ENCODE results near the gene CRYZ. TPM values are rescaled to one million over a fixed set of nuclear protein-coding genes. Genes with fewer than 3 reads are reported as not detected.
A peak's percentile ranks its signal among the peaks of the same experiment; 100 is the strongest.
"Not testable (repeated sequence)": the region's sequence is repeated elsewhere in the genome, so short reads cannot be mapped to it uniquely, and the experiment has no call there.

The CRYZ gene
- total RNA-seq, 2 donors from 2014 or later: 8.5 to 19.9 TPM

DNA sequence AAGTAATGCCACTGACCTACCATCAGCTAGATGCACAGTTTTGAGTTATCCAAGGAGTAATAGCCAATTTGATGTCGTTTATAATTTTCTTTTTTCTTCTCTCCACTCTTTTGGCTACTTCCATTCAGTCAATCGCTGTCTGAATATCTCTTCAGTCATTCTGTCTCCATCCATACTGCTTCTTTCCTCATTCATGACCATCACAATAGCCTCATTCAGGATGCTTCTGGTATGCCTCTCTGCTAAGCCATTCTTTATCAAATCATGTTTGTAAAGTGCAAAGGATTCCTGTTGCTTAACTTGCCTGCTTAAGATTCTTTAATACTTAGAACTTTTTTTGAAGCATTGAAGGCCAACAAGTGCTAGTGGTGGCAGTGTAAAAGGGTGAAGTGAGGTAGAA lies 20.3 kb upstream of the CRYZ start:
- no peaks in the 10 kb centered on the region for H3K9me3 ChIP-seq (ENCODE audit: control insufficient read depth, low read length, poor library complexity, severe bottlenecking)
- Mint-ChIP-seq H3K4me3 (no peak overlapping the region), H3K4me1 (peaks cover 2% of the 10 kb centered on the region), H3K27ac (no peak overlapping the region), H3K36me3 (ENCODE audit: low read depth) (peaks cover 20% of the 10 kb centered on the region), H3K27me3 (no peaks in the 10 kb centered on the region)
- ATAC-seq (no peak), DNase-seq (no peak)

DNA sequence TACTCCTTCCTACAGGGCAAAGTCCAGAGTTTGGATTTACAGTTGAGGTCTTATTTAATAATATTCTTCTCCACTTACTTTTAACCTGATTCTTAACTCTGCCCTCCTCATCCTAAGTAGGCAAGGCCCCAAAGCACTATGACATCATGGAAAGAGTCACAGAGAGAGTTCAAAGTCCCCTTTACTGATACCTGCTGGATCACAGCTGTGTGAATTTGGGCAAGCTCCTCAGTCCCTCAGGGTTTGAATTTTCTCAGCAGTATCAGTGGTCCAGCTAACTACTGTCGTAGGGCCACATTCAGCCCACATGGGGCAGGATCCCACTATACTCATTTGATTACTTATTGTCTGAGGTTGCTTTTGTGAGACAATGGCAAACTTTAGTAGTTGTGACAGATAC lies 16.1 kb upstream of the CRYZ start:
- peaks cover 19% of the 10 kb centered on the region for H3K36me3 Mint-ChIP-seq (ENCODE audit: low read depth)
- no peak overlapping the region for H3K27ac Mint-ChIP-seq
- no peaks in the 10 kb centered on the region for H3K9me3 ChIP-seq (ENCODE audit: control insufficient read depth, low read length, poor library complexity, severe bottlenecking)
- ATAC-seq (no peak), DNase-seq (no peak)
- peaks cover 14% of the 10 kb centered on the region for H3K4me1 Mint-ChIP-seq
- H3K4me3 Mint-ChIP-seq: no peak overlapping the region
- no peaks in the 10 kb centered on the region for H3K27me3 Mint-ChIP-seq

DNA sequence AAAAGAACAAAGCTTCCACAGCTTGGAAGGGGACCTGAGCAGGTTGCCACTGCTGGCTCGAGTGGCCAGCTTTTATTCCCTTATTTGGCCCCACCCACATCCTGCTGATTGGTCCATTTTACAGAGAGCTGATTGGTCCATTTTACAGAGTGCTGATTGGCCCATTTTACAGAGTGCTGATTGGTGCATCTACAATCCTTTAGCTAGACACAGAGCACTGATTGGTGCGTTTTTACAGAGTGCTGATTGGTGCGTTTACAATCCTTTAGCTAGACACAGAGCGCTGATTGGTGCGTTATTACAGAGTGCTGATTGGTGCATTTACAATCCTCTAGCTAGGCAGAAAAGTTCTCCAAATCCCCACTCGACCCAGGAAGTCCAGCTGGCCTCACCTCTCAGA lies 12.4 kb upstream of the CRYZ start:
- not testable (repeated sequence) for H3K27ac Mint-ChIP-seq; DNase-seq; H3K27me3 Mint-ChIP-seq; H3K4me3 Mint-ChIP-seq; H3K9me3 ChIP-seq (ENCODE audit: control insufficient read depth, low read length, poor library complexity, severe bottlenecking); ATAC-seq
- Mint-ChIP-seq H3K4me1 (peaks cover 11% of the 10 kb centered on the region), H3K36me3 (ENCODE audit: low read depth) (peaks cover 15% of the 10 kb centered on the region)

- not testable (repeated sequence) for H3K27me3 Mint-ChIP-seq; H3K4me1 Mint-ChIP-seq; H3K9me3 ChIP-seq (ENCODE audit: control insufficient read depth, low read length, poor library complexity, severe bottlenecking); H3K4me3 Mint-ChIP-seq; H3K27ac Mint-ChIP-seq; ATAC-seq; DNase-seq; H3K36me3 Mint-ChIP-seq (ENCODE audit: low read depth)
These were observed 7.6 kb upstream of the CRYZ start for GRCh38 chr1:74740307-74740980.

- H3K9me3 ChIP-seq (ENCODE audit: control insufficient read depth, low read length, poor library complexity, severe bottlenecking): no peaks in the 10 kb centered on the region
- Mint-ChIP-seq H3K27me3 (no peaks in the 10 kb centered on the region), H3K36me3 (ENCODE audit: low read depth) (peaks cover 9% of the 10 kb centered on the region), H3K27ac (no peak overlapping the region), H3K4me3 (no peak overlapping the region), H3K4me1 (peaks cover 16% of the 10 kb centered on the region)
- no peak for ATAC-seq
- no peak for DNase-seq
These were observed 4.5 kb upstream of the CRYZ start for GRCh38 chr1:74737333-74737732.

- DNase-seq (peak in 1 of 3 donors; percentile 25), ATAC-seq (peak; percentile 75)
- Mint-ChIP-seq H3K36me3 (ENCODE audit: low read depth) (peaks cover 3% of the 10 kb centered on the region), H3K27me3 (no peaks in the 10 kb centered on the region), H3K27ac (peak overlapping the region; percentile 99), H3K4me3 (peak overlapping the region; percentile 99), H3K4me1 (peaks cover 36% of the 10 kb centered on the region)
- no peaks in the 10 kb centered on the region for H3K9me3 ChIP-seq (ENCODE audit: control insufficient read depth, low read length, poor library complexity, severe bottlenecking)
These were observed 994 bp upstream of the CRYZ start for GRCh38 chr1:74733604-74734484.

GRCh38 chr1:74732071-74732946 lies 541 bp downstream of the CRYZ start:
- H3K4me1 Mint-ChIP-seq: peaks cover 41% of the 10 kb centered on the region
- not testable (repeated sequence) for H3K9me3 ChIP-seq (ENCODE audit: control insufficient read depth, low read length, poor library complexity, severe bottlenecking); H3K27me3 Mint-ChIP-seq; DNase-seq; H3K36me3 Mint-ChIP-seq (ENCODE audit: low read depth)
- peak overlapping the region; percentile 99 for H3K27ac Mint-ChIP-seq
- ATAC-seq: peak; percentile 18
- peak overlapping the region; percentile 99 for H3K4me3 Mint-ChIP-seq

DNA sequence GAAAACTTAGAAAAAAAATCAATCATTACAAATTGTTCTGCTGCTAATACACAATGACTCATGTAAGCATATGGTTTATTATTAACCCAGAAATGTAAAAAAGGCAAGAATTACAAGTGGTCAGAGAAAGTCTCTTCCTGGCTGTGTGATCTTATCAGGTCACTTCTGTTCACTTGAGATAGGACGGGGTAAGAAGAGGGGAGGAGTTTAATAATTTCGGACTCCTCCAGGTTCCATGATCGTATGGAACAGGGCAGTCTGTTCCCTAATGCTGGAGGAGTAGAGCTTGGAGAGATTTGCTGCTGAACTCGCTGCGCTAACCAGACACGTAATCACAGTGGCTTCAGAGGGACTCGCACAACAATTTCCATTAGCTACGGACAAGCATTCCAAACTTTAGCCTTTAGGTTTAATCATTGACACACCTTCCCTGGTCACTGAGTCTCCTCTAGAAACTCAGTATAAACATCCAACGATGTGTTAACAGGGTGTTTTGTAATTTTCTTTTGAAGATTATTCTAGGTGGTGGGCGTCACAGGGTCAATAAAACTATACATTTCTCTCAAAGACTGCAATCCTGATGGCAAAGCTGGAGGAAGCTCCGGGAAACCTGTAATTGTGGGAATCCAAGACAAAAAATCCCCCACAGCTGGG lies 1.3 kb downstream of the CRYZ start:
- Mint-ChIP-seq H3K27ac (peak overlapping the region; percentile 66), H3K4me1 (peaks cover 44% of the 10 kb centered on the region), H3K27me3 (no peaks in the 10 kb centered on the region), H3K4me3 (peak overlapping the region; percentile 83), H3K36me3 (ENCODE audit: low read depth) (peaks cover 3% of the 10 kb centered on the region)
- no peak for ATAC-seq
- H3K9me3 ChIP-seq (ENCODE audit: control insufficient read depth, low read length, poor library complexity, severe bottlenecking): no peaks in the 10 kb centered on the region
- DNase-seq: no peak

DNA sequence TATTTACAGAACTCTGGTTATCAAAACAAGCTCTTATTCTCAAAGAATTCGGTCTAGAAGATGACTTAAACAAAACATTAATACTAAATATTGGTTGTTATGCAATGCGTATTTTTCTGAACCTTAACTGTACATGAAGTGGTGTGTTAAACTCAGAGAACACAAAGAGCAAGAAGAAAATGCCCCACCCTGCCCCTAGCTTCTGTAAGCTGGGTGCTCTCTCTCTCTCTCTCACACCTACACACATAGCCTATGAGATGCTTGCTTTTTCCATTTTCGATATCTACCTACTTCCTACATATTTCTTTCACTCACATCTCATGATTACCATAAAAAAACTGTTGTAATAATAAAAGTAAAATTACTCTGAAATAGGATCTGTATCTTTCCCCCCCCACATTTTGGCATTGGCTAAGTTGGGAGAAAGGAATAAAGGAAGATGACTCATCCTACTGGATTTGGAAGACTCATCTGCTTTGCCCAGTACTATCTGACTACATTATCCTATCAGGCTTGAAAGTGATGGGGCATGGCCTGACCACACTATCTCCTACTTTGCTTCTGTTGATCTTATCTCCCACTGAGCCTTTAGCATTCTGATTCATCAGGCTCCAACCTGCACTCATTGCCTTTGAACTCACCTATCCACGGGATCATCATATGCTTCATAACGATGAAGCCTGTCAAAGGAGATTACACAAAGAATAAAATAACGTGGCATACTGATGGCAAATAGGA lies 2.9 kb downstream of the CRYZ start:
- peaks cover 43% of the 10 kb centered on the region for H3K4me1 Mint-ChIP-seq
- peak overlapping the region; percentile 53 for H3K4me3 Mint-ChIP-seq
- no peaks in the 10 kb centered on the region for H3K9me3 ChIP-seq (ENCODE audit: control insufficient read depth, low read length, poor library complexity, severe bottlenecking)
- ATAC-seq: no peak
- no peaks in the 10 kb centered on the region for H3K27me3 Mint-ChIP-seq
- H3K36me3 Mint-ChIP-seq (ENCODE audit: low read depth): peaks cover 7% of the 10 kb centered on the region
- peak overlapping the region; percentile 66 for H3K27ac Mint-ChIP-seq
- no peak for DNase-seq

DNA sequence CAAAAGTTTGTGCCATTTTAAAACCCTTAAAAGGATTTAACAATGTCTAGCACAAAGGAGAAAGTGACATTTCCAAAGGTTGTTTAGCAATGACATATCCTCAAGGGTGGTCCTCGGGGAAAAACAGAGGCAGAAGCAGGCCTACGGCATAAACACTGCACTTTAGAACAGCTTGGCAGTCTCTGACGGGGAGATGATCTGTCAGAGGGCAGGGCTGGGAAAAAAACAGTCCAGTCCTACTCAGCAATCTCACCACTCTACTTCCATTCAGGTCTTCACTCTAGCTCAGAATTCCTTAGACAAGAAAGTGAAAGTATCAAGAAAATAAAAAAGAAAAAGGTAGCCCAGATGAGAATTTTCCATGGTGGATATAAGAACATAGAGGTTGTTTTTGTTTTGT lies 4.1 kb downstream of the CRYZ start:
- DNase-seq: no peak
- no peaks in the 10 kb centered on the region for H3K9me3 ChIP-seq (ENCODE audit: control insufficient read depth, low read length, poor library complexity, severe bottlenecking)
- H3K4me1 Mint-ChIP-seq: peaks cover 39% of the 10 kb centered on the region
- ATAC-seq: no peak
- H3K27me3 Mint-ChIP-seq: no peaks in the 10 kb centered on the region
- peaks cover 9% of the 10 kb centered on the region for H3K36me3 Mint-ChIP-seq (ENCODE audit: low read depth)
- H3K4me3 Mint-ChIP-seq: no peak overlapping the region
- H3K27ac Mint-ChIP-seq: peak overlapping the region; percentile 8

DNA sequence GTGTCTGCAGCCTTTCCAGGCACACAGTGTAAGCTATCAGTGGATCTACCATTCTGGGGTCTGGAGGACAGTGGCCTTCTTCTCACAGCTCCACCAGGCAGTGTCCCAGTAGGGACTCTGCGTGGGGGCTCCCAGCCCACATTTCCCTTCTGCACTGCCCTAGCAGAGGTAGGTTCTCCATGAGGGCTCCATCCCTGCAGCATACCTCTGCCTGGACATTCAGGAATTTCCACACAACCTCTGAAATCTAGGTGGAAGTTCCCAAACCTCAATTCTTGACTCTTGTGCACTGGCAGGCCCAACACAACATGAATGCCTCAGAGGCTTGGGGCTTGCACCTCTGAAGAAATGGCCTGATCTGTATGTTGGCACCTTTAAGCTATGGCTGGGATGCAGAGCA lies 6.8 kb downstream of the CRYZ start:
- Mint-ChIP-seq H3K4me3 (no peak overlapping the region), H3K27me3 (no peaks in the 10 kb centered on the region), H3K4me1 (peaks cover 36% of the 10 kb centered on the region), H3K27ac (no peak overlapping the region), H3K36me3 (ENCODE audit: low read depth) (peaks cover 14% of the 10 kb centered on the region)
- DNase-seq: no peak
- no peak for ATAC-seq
- no peaks in the 10 kb centered on the region for H3K9me3 ChIP-seq (ENCODE audit: control insufficient read depth, low read length, poor library complexity, severe bottlenecking)

DNA sequence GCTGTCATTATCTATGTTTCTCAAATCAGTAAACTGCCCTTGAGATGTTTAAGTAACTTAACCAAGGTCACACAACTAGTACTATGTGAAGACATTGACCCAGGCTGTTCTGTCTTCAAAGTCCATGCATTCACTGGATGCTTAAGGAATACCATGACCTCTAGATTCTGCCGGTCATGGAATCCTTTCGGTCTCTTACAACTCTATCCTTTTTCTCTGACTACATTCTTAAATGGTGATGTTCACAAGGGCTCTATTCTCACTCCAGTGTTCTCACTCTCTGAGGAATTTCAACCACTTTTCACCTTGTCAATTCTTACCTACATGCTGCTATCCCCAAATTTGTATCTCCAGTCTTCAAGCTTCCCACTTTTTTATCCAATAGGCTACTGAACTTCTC lies 15.2 kb downstream of the CRYZ start:
- H3K4me1 Mint-ChIP-seq: peaks cover 12% of the 10 kb centered on the region
- H3K36me3 Mint-ChIP-seq (ENCODE audit: low read depth): peaks cover 16% of the 10 kb centered on the region
- H3K4me3 Mint-ChIP-seq: no peak overlapping the region
- no peak overlapping the region for H3K27ac Mint-ChIP-seq
- ATAC-seq (no peak), DNase-seq (no peak)
- no peaks in the 10 kb centered on the region for H3K9me3 ChIP-seq (ENCODE audit: control insufficient read depth, low read length, poor library complexity, severe bottlenecking)
- H3K27me3 Mint-ChIP-seq: no peaks in the 10 kb centered on the region
